HG03520 (cell line): ENCODE measurements around the gene ARFGAP1.

Experiments
- ATAC-seq: cut with Tn5 transposase; IDR thresholded peaks from one replicate; pipeline ENCODE4 v1.9.1; 2021; ENCODE audit warnings: mild to moderate bottlenecking, moderate library complexity; ENCODE audit not compliant: unreplicated experiment

Gene ARFGAP1

GRCh38 chr20:63258781-63259180, 13.8 kb upstream of the ARFGAP1 start:
- ATAC-seq: no peak

- no peak for ATAC-seq
These were observed 12.7 kb upstream of the ARFGAP1 start for GRCh38 chr20:63259734-63260460.

GRCh38 chr20:63260521-63260920, 12.1 kb upstream of the ARFGAP1 start:
- no peak for ATAC-seq

GRCh38 chr20:63261060-63261794, 11.4 kb upstream of the ARFGAP1 start:
- ATAC-seq: no peak

GRCh38 chr20:63261795-63262528, 10.7 kb upstream of the ARFGAP1 start:
- no peak for ATAC-seq

GRCh38 chr20:63262836-63263235, 9.8 kb upstream of the ARFGAP1 start:
- no peak for ATAC-seq

- ATAC-seq: no peak
These were observed 8.6 kb upstream of the ARFGAP1 start for GRCh38 chr20:63264000-63264399.

GRCh38 chr20:63264519-63264918, 8.1 kb upstream of the ARFGAP1 start:
- ATAC-seq: no peak

- no peak for ATAC-seq
These were observed 6.6 kb upstream of the ARFGAP1 start for GRCh38 chr20:63265891-63266515.

GRCh38 chr20:63267691-63268090, 4.9 kb upstream of the ARFGAP1 start:
- no peak for ATAC-seq

- ATAC-seq: no peak
These were observed 4.4 kb upstream of the ARFGAP1 start for GRCh38 chr20:63268256-63268655.

GRCh38 chr20:63268671-63269439, 3.8 kb upstream of the ARFGAP1 start:
- no peak for ATAC-seq

GRCh38 chr20:63269724-63270123, 2.9 kb upstream of the ARFGAP1 start:
- ATAC-seq: no peak

- no peak for ATAC-seq
These were observed 1.8 kb upstream of the ARFGAP1 start for GRCh38 chr20:63270606-63271325.

- no peak for ATAC-seq
These were observed 506 bp downstream of the ARFGAP1 start for GRCh38 chr20:63273059-63273579.

GRCh38 chr20:63273635-63274380, 1.2 kb downstream of the ARFGAP1 start:
- no peak for ATAC-seq

GRCh38 chr20:63274381-63275228, 2.0 kb downstream of the ARFGAP1 start:
- no peak for ATAC-seq

- ATAC-seq: no peak
These were observed 3.2 kb downstream of the ARFGAP1 start for GRCh38 chr20:63275825-63276224.
